GM12873 (cell line): ENCODE data around the gene KCNE5.

ENCODE experiments used
- CTCF ChIP-seq: IDR thresholded peaks from 2 replicates; pipeline ENCODE4 v1.5.1; 2012; ENCODE audit warnings: low read depth, mild to moderate bottlenecking, moderate library complexity, low read length, control low read depth; ENCODE audit not compliant: insufficient read depth; ENCODE audit errors: missing control alignments

Gene KCNE5

GRCh38 chrX:109596015-109596414 is 29.0 kb downstream of the KCNE5 start:
- TF ChIP-seq CTCF, result no peak

- no peak for TF ChIP-seq CTCF
Observed at GRCh38 chrX:109590176-109590575, 34.8 kb downstream of the KCNE5 start.

GRCh38 chrX:109585488-109585887 is 39.5 kb downstream of the KCNE5 start:
- TF ChIP-seq CTCF, result no peak

- TF ChIP-seq CTCF, result no peak
Observed at GRCh38 chrX:109578916-109579315, 46.1 kb downstream of the KCNE5 start.

- TF ChIP-seq CTCF, result no peak
Observed at GRCh38 chrX:109577055-109577454, 47.9 kb downstream of the KCNE5 start.
